ENCODE results near the gene ADGRD2.

DNA sequence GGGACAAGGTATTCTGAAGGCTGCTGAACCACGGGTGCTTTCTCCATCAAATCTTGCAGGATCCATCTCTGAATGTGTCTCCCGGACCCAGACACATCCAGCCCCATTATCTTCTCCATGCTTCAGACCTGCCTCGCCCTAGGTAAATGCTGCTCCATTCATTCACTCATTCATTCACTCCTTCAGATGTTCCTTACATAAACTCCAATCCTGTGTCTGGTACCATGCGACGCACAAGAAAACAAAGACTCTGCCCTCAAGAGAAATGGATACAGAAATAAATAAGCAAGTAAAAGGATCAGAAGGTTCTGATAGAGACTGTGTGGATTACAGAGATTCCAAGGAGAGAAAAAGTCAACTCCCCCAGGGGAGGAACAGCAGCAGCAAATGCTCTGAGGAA lies 27.1 kb upstream of the ADGRD2 start:
- TF ChIP-seq, protein P1, sequence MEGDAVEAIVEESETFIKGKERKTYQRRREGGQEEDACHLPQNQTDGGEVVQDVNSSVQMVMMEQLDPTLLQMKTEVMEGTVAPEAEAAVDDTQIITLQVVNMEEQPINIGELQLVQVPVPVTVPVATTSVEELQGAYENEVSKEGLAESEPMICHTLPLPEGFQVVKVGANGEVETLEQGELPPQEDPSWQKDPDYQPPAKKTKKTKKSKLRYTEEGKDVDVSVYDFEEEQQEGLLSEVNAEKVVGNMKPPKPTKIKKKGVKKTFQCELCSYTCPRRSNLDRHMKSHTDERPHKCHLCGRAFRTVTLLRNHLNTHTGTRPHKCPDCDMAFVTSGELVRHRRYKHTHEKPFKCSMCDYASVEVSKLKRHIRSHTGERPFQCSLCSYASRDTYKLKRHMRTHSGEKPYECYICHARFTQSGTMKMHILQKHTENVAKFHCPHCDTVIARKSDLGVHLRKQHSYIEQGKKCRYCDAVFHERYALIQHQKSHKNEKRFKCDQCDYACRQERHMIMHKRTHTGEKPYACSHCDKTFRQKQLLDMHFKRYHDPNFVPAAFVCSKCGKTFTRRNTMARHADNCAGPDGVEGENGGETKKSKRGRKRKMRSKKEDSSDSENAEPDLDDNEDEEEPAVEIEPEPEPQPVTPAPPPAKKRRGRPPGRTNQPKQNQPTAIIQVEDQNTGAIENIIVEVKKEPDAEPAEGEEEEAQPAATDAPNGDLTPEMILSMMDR (IDR thresholded peaks at IDR 0.05), result no peak
- no peak for TF ChIP-seq POLR2A (IDR thresholded peaks at IDR 0.05)
- TF ChIP-seq POLR2AphosphoS5 (IDR thresholded peaks at IDR 0.05), result no peak

All from breast epithelium (tissue), 3 donors.